Gastroesophageal sphincter (tissue), 3 donors: Measurements from ENCODE around the gene SEMA3F.

ENCODE experiments used
- EP300 ChIP-seq: sonication (generic); formaldehyde crosslinking; IDR thresholded peaks from one replicate; pipeline ENCODE4 v1.6.1; 2017; ENCODE audit warnings: antibody characterized with exemption, mild to moderate bottlenecking
- POLR2A ChIP-seq, 2 donors: fragments of 450-650 bp; IDR thresholded peaks; one replicate each; pipeline ENCODE4 v1.6.1; 2017; ENCODE audit warnings: antibody characterized with exemption in 2 of 2, mild to moderate bottlenecking in 2 of 2, moderate library complexity in 1 of 2
- POLR2AphosphoS5 ChIP-seq: sonication (generic); formaldehyde crosslinking; IDR thresholded peaks from one replicate; pipeline ENCODE4 v1.6.1; 2017; ENCODE audit warnings: antibody characterized with exemption
- TF ChIP-seq, protein P1 (sequence below), 4 experiments: fragments of 200-600 bp in 2 of 4; fragments of 450-650 bp in 2 of 4; sonication (generic) in 1 of 4; IDR thresholded peaks; one replicate each; pipeline ENCODE4 v1.5.1; 2017 to 2019; ENCODE audit warnings: antibody characterized with exemption in 4 of 4, mild to moderate bottlenecking in 2 of 4, moderate library complexity in 2 of 4

DNA sequence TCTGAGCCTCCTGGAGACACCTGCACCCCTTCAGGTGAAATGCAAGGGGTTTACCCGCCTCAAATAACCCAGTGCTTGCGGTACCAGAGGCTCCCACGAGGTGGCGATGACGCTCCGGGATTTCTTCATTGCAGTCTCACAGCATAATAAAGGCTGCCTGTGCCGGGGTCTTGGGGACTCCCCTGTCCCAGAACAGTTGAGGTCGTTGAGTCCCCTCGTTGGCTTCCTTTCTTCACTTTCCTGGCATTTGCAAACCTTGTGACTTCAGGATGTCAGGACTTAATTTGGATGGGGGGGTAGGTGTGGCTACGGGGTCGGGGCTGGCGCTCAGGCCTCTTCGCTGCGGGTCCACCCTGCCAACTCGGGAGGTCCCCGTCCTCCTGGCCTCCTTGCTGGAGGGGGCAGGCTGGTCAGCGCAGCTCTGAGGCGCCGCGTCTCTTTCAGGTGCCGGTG lies 37.6 kb downstream of the SEMA3F start:
- TF ChIP-seq, protein P1, sequence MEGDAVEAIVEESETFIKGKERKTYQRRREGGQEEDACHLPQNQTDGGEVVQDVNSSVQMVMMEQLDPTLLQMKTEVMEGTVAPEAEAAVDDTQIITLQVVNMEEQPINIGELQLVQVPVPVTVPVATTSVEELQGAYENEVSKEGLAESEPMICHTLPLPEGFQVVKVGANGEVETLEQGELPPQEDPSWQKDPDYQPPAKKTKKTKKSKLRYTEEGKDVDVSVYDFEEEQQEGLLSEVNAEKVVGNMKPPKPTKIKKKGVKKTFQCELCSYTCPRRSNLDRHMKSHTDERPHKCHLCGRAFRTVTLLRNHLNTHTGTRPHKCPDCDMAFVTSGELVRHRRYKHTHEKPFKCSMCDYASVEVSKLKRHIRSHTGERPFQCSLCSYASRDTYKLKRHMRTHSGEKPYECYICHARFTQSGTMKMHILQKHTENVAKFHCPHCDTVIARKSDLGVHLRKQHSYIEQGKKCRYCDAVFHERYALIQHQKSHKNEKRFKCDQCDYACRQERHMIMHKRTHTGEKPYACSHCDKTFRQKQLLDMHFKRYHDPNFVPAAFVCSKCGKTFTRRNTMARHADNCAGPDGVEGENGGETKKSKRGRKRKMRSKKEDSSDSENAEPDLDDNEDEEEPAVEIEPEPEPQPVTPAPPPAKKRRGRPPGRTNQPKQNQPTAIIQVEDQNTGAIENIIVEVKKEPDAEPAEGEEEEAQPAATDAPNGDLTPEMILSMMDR (IDR thresholded peaks at IDR 0.05): peak; percentile 87 to 92 (median 92)
- TF ChIP-seq EP300 (no peak), POLR2A (IDR thresholded peaks at IDR 0.05) (no peak), POLR2AphosphoS5 (no peak)
